Measurements from ENCODE around the gene NUDT17. TPM values are rescaled to one million over a fixed set of nuclear protein-coding genes. Genes with fewer than 3 reads are reported as not detected.
A peak's percentile ranks its signal among the peaks of the same experiment; 100 is the strongest.
"Not testable (repeated sequence)": the region's sequence is repeated elsewhere in the genome, so short reads cannot be mapped to it uniquely, and the experiment has no call there.

Gene NUDT17
- total RNA-seq, 1 donor from 2014 or later, result 5.4 TPM

GRCh38 chr1:145806408-145806807 lies 39.0 kb upstream of the NUDT17 start:
- DNase-seq, result no peak
- no peak overlapping the region for H3K4me3 Mint-ChIP-seq

DNA sequence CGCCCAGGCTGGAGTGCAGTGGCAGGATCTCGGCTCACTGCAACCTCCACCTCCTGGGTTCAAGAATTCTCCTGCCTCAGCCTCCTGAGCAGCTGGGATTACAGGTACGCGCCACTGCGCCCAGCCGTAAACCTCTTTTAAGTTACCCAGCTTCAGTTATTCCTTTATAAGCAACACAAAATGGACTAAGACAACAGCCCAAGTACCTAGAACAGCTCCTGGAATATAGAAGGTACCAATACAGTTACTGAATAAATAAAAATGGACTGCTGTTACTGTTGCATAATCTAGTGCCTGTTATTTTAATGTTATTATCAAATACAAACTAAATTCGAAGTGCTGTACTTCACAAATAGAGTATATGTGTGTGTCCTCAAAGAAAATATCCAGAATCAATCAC lies 38.6 kb upstream of the NUDT17 start:
- DNase-seq (no peak), ATAC-seq (ENCODE audit: low read depth) (no peak)
- no peak overlapping the region for H3K27ac Mint-ChIP-seq
- H3K4me1 Mint-ChIP-seq, result peaks cover 37% of the 10 kb centered on the region
- POLR2A ChIA-PET, result no interaction called here
- TF ChIP-seq CTCF (IDR thresholded peaks at IDR 0.05), result no peak
- H3K4me3 Mint-ChIP-seq, result no peak overlapping the region
- intact Hi-C loops (cut with micrococcal nuclease), result no loop called here
- CTCF ChIA-PET, result no interaction called here
- H3K9me3 Mint-ChIP-seq, result no peaks in the 10 kb centered on the region
- H3K36me3 Mint-ChIP-seq (ENCODE audit: low read depth), result peaks cover 7% of the 10 kb centered on the region
- no peaks in the 10 kb centered on the region for H3K27me3 Mint-ChIP-seq

More at GRCh38 chr1:145806408-145806807, 39.0 kb upstream of the NUDT17 start:
- intact Hi-C loops (cut with micrococcal nuclease), result no loop called here
- POLR2A ChIA-PET, result interaction anchor here (1.1 kb wide), 1 partner anchor 18 kb away, joined by 3 read pairs; the partner anchor contains the start of genes POLR3C and RNF115
- Mint-ChIP-seq H3K36me3 (ENCODE audit: low read depth) (peaks cover 9% of the 10 kb centered on the region), H3K27me3 (no peaks in the 10 kb centered on the region), H3K27ac (no peak overlapping the region), H3K4me1 (peaks cover 37% of the 10 kb centered on the region), H3K9me3 (no peaks in the 10 kb centered on the region)
- CTCF ChIA-PET, result no interaction called here
- TF ChIP-seq CTCF (IDR thresholded peaks at IDR 0.05), result no peak
- ATAC-seq (ENCODE audit: low read depth), result no peak

GRCh38 chr1:145812977-145813810 lies 32.2 kb upstream of the NUDT17 start:
- ATAC-seq (ENCODE audit: low read depth); CTCF ChIA-PET; DNase-seq; H3K4me3 Mint-ChIP-seq; intact Hi-C loops (cut with micrococcal nuclease); H3K27me3 Mint-ChIP-seq; H3K36me3 Mint-ChIP-seq (ENCODE audit: low read depth); H3K9me3 Mint-ChIP-seq; POLR2A ChIA-PET; H3K27ac Mint-ChIP-seq: not testable (repeated sequence)
- H3K4me1 Mint-ChIP-seq, result peaks cover 14% of the 10 kb centered on the region

- H3K4me1 Mint-ChIP-seq, result peaks cover 12% of the 10 kb centered on the region
- POLR2A ChIA-PET; CTCF ChIA-PET; ATAC-seq (ENCODE audit: low read depth); H3K27me3 Mint-ChIP-seq; H3K9me3 Mint-ChIP-seq; DNase-seq; H3K4me3 Mint-ChIP-seq; intact Hi-C loops (cut with micrococcal nuclease); H3K36me3 Mint-ChIP-seq (ENCODE audit: low read depth); H3K27ac Mint-ChIP-seq: not testable (repeated sequence)
These were observed 27.3 kb upstream of the NUDT17 start for GRCh38 chr1:145818095-145818494.

GRCh38 chr1:145822779-145823331 lies 22.6 kb upstream of the NUDT17 start:
- H3K27ac Mint-ChIP-seq; intact Hi-C loops (cut with micrococcal nuclease); DNase-seq; H3K4me3 Mint-ChIP-seq; H3K27me3 Mint-ChIP-seq; ATAC-seq (ENCODE audit: low read depth); H3K9me3 Mint-ChIP-seq; CTCF ChIA-PET: not testable (repeated sequence)
- Mint-ChIP-seq H3K4me1 (peaks cover 21% of the 10 kb centered on the region), H3K36me3 (ENCODE audit: low read depth) (peaks cover 32% of the 10 kb centered on the region)
- POLR2A ChIA-PET, result interaction anchor here (2.2 to 3.2 kb wide), 3 partner anchors 22 to 135 kb away, joined by 11 to 29 read pairs (median 12); partner anchors contain the start of genes LIX1L and NUDT17

- ATAC-seq (ENCODE audit: low read depth), result peak; percentile 95
- peak within 1 kb of the TSS; percentile 94 for H3K27ac Mint-ChIP-seq
- intact Hi-C loops (cut with micrococcal nuclease), result loop anchor here (1.0 to 2.0 kb wide), 2 partner anchors 19 to 35 kb away; partner anchors contain the start of gene PIAS3
- CTCF ChIA-PET, result interaction anchor here (1.0 kb wide), 1 partner anchor 21 kb away, joined by 4 read pairs; the partner anchor contains the start of gene NUDT17
- POLR2A ChIA-PET, result interaction anchor here (0.5 to 3.2 kb wide), 16 partner anchors 11 to 1411 kb away, joined by 3 to 48 read pairs (median 6); partner anchors contain the start of genes ANKRD34A, LIX1L, NUDT17 and PEX11B
- H3K36me3 Mint-ChIP-seq (ENCODE audit: low read depth), result peaks cover 42% of the 10 kb centered on the region
- DNase-seq, result peak; percentile 80
- H3K4me1 Mint-ChIP-seq, result peaks cover 25% of the 10 kb centered on the region
- H3K4me3 Mint-ChIP-seq, result peak within 1 kb of the TSS; percentile 97
- TF ChIP-seq CTCF (IDR thresholded peaks at IDR 0.05), result no peak
- no peaks in the 10 kb centered on the region for H3K9me3 Mint-ChIP-seq
- H3K27me3 Mint-ChIP-seq, result no peaks in the 10 kb centered on the region
These were observed 21.6 kb upstream of the NUDT17 start, which contains the start of the genes POLR3C and RNF115 for GRCh38 chr1:145823565-145824498. Gene POLR3C (plus strand): TSS chr1:145824200. CDS start chr1:145825777, 1,577 bp downstream. Gene RNF115 (minus strand): TSS chr1:145824095. CDS start chr1:145823873, 222 bp downstream.
